HG02623 (cell line): ENCODE data around the gene NDUFS6.

Source experiments
- ATAC-seq: cut with Tn5 transposase; IDR thresholded peaks from one replicate; pipeline ENCODE4 v1.9.1; 2021; ENCODE audit warnings: moderate library complexity; ENCODE audit not compliant: unreplicated experiment

The NDUFS6 gene

DNA sequence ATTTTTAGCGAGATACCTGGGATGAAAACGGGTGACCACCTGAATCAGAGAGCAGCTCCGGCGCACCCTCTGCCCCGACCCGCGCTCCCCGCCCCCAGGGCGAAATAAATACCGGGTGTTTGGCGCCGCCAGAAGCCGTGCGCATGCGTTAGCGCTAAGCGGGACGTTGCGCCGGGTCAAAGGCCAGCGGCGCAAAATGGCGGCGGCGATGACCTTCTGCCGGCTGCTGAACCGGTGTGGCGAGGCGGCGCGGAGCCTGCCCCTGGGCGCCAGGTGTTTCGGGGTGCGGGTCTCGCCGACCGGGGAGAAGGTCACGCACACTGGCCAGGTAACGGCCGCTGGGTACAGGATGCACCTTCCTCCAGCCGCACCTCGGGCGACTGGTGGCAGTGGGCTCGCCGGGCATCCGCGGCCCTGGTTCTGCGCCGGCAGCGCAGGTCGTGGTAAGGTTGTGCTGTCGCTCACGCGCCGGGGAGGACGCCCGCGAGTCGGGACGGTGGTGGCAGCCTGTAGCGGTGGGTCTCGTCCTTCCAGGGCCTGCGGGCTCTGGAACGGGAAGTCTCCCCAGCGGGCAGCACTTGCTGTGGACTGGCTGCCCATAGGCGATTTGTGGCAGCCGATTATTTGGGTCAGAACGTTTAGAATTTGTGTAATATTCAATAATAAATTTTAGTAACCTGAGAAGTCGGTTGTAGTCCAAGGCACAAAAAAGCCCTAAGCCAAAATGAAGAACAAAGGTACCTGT, at the start of gene NDUFS6:
TSS of gene NDUFS6 (plus strand) at position 186 of the 745 bp plus-strand sequence. CDS start at position 197, 11 bp downstream.
- ATAC-seq: peak; percentile 51

DNA sequence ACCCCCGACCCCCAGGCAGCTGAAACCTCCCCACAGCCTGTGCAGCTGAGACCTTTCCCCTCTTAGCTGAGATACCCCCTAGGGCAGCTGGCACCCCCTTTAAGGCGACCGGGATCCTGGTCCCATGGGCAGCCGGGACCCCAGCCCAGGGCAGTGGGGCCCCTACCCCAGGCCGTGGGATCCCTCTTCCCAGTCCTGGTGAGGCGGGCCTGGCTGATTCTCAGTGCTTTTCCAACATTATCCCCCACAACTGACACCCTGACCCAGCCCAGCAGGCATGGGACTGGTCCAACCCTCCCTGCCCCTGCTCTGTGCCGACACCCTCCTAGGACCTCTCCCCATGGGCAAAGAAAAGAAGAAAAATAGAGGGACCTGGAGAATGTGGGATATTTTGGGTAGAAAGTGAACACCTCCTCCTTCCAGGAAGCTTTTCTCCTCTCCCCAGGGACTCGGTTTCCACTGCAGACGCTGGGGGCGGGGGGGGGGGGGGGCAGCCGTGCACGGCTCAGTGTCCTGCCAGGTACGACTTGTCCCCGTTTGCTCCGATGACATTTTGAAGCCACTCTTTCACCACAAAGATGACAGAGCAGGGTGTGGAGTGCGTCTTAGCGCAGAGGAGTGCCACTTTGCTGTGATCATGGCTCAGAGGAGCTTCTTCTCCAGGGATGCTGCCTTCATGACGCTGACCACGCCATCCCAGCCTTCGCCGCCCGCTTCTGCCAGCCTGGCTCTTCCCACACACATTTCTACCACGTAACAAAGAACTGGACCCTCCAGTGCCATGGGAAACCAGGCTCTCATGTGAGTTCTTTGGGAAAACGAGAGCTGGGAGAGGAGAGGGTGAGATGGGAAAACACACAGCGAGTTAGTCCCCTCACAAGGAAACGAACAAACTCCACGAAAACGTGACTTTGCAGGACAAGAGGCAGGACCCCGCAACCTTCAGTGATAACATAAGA, 49.1 kb upstream of the NDUFS6 start:
- ATAC-seq: no peak

DNA sequence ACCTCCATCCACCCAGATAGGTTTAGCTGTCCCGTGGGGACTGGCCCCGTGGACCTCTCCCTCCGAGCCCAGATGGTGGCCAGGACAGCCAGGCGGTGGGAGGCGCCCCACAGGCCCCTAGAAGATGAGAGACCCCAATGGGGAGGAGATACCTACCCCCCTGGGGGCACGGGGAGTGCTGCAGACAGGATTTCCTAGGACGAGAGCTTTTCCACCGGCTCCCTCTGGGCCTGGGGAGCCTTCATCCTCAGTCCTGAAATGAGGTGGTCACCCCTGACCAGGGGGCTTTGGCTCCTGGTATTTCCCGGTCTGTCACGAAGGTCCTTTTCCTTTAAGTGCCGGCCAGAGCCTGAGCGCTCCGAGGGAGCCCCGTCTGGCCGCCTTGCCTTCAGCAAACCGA, 48.3 kb upstream of the NDUFS6 start:
- ATAC-seq: no peak

DNA sequence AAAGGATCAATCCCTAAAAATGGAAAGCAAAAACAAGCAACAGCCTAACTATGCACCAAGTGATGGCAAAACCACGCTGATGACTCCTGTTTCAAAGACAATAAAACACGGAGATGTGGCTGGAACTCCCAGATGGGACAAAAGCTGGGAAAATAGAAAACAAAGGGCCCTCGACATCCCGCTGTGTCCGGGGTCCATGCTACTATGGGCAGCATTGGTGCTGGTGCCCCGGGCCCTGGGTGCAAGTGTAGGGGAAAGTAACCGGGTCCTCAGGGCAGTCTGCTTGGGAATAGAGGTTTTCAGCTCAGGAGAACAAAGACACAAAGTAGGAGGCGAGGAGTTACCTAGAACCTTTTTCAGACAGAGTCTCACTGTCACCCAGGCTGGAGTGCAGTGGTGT, 47.7 kb upstream of the NDUFS6 start:
- ATAC-seq: no peak

DNA sequence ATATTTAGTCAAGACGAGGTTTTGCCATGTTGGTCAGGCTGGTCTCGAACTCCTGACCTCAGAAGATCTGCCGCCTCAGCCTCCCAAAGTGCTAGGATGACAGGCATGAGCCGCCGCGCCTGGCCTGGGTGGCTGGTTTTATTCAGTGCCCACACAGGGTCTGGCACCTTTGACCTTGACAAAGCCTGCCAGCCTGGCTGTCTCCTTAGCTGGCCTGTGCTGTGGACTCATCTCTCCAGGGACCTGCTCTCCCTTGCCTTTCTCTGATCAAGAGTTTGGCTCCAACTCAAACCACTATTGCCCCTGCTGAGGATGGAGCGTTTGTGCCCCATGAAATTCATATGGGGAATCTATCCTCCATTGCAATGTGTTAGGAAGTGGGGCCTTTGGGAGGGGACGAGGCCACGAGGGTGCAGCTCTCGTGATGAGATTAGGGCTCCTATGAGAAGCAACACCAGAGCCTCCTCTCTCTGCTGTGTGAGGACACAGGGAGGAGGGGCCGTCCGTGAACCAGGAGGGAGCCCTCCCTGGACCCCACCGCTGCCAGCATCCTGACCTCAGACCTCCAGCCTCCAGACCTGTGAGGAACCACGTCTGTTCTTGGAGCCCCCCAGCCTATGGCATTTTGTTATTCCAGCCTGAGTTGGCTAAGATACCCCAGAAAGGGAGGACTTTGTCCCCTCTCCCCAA, 46.5 kb upstream of the NDUFS6 start:
- ATAC-seq: no peak

DNA sequence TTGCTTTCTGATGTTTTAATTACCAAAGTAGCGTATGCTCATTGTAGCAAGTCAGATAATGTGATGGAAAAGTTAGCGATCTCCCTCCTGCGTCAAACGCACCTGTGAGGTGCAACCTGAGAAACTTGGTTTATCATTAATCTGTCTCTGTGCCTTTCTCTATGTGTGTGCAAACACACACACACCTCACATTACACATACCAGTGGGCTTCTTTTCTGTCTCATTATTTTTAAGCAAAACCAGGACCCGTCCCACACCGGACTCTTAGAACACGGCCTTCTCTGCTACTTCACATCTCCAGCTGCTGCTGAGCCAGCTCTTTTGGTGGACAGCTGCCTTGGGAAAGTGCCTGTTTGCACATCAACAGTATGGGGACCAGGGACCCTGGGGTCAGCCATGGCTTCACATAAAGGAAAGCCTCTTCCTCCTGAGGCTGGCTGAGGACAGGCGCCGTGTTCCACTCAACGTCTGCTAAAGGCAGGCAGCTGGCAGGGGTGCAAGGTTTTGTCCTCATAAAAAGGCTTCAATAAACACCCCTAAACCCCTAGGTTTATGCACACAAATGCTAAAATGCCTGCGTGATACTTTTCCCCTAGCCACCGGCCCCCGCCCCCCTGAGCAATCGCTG, 45.8 kb upstream of the NDUFS6 start:
- no peak for ATAC-seq

DNA sequence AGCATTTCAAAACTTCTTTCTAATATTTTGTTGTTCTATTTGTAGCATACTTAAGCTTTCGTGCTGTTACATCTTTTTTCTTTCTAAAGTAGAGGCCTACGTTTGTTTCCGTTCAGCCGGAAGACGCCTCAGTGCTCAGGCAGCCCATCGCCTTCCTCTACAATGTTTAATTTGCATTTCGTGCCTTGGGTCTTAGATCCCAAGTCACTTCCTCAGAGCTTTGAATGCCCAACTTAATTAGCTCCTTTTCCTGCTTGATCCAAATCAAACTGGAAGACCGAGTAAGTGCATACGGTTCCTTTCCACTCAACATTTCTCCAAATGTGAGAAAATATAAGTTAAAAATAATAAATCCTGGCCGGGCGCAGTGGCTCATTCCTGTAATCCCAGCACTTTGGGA, 44.7 kb upstream of the NDUFS6 start:
- ATAC-seq: no peak

DNA sequence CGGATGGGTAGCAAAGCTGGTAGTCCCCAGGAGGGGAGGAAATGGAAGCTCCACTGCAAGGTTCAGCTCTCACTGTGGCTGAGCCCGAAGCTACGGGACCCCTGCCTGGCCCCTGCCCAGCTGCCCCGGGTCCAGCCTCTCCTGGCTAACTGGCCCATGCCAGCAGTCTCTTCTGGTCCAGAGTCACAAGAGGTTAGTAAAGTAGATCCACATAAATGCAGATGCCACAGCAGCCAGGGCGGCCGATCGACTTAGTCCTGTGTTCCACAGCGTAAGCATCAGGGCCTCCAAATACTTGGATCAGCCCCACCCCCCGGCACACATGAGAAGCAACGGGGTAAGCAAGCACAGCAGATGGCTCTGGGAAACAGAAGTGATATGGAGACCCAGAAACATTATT, 43.7 kb upstream of the NDUFS6 start:
- no peak for ATAC-seq

DNA sequence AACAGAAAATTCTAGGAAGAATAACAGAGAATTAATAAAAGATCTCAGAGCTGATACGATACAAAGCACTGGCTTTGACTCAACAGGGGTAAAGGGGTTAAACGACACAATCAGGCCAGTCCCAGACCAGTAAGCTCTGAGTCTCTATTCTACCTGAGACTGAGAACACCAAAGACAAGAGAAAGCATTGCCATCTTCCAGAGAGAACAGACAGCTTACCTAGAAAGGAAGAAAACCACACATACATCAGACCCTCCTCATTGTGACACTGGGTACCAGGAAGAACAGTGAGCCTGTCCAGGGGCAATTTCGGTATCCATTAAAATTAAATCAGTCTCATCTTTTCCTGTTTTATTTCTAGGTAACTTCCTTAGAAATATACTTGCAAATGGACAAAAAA, 42.6 kb upstream of the NDUFS6 start:
- ATAC-seq: no peak

DNA sequence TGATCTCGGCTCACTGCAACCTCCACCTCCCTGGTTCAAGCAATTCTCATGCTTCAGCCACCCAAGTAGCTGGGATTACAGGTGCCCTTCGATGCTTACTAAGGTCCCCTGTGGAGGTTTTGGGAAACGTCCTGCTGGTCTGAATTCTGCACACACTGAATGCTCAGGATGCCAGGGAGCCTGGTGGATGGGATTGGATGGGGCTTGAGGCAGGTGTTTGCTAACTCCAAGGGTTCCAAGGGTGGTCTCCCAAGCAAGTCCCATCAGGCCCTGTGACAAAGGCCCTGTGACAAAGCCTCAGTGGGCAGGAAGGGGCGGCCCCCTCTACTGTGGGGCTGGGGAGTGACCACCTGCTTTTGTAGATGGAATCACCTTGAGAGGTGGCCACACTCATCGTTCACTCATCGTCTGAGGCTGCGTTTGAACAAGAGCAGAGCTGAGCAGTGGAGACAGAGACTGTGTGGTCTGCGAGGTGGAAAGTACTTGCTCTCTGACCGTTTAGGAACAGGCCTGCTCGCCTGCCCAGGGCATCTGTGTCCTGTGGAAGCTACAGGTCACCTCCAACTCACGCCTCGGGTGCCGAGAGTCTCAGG, 41.7 kb upstream of the NDUFS6 start:
- ATAC-seq: no peak

DNA sequence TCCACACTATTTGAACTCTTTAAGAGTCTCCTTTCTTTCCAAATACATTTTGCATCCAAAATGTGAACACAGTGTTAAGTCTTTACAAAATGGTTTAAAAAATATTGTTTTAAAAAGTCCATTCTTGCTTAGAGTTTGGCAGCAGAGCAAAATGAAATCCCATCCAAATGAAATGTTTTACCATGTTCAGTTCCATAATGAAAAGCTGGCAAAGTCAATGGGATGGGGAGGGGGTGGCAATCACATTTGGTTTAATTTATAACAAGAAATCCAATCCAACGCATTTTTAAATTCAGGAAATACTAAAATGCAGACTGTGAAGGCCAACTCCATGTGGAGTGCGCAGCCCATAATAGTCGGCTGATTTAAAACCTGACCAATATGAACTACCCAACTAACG, 41.0 kb upstream of the NDUFS6 start:
- ATAC-seq: no peak

DNA sequence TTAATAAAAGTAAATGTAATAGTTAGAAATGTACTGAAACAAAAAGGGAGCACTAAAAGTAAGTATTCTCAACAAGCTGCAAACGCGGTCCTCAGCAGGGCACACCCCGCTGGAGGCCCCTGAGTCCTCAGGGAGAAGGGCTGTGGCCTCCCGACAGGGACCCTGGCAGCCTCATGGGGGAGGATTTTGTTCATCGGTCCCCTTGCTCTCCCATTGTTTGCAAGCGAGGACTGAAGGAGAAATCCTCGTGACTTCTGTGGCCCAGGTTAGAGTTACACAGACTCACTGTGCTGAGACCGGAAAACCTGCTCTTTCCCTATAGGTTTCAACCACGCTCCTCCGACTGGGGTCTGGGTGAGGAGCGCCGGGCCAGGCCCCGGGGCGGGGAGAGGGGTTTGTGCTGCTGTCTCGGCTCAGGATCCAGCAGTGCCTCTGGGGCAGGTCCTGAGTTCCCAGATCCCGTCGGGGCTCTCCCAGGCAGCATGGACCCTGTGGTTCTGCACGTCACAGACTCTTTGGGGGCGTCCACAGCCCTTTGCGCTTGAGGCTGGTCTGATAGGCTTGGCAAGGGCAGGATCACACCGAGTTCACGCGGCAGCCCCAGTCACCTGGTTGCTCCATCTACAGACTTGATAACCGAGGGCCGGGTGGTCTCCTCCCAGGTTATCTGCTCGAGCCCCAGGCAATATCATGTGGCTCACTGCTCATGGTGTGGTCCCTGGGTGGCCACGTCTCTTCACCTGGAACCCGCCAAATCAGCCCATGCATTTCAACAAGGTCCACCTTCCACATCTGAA, 40.4 kb upstream of the NDUFS6 start:
- no peak for ATAC-seq

DNA sequence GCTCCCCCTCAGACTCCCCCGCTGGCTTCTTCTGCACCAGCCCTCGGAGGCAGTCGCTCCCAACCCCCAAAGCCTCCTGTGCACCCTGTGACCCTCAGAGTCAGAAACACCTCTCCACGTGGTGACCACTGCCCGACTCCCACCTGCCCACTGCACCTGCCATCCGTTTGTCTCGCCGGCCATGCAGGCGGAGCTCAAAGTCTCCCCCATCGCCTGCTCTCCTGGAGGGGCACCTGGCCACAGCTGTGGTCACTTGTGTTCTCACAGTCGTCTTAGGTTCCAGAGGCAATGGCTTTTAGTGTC, 39.8 kb upstream of the NDUFS6 start:
- no peak for ATAC-seq

DNA sequence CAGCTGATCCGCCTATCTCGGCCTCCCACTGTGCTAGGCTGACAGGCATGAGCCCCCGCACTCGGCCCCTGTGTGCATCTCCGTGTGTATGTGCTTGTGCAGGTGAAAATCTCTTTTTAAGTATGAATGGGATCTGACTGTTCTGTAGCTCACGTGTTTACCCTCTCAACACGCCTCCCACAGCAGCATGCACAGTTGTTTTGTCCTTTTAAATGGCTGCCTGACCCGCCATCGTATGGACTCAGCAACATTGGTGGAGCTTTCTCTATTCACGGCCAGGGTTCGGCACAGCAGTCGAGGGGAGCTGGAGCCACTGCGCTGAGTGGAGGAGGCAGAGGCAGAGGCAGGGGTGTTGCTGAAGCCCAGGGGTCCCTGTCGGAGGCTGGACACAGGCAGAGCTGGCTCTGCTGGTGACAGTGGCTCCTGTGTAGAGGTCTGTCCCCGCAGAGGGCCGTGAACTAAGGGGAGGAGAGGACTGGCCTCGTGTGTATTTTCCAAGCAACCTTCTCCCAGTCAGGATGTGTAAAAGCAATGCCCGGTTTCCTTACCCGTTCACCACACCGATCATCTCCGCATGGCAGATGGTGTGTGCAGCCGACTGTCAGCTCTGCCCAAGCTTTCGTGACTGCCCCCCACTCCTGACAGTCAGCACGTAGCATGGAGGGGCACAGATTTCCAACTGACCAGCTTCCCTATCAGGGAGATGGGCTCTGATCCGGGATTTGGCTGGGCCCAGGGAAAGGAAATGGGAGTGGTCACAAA, 38.9 kb upstream of the NDUFS6 start:
- no peak for ATAC-seq

DNA sequence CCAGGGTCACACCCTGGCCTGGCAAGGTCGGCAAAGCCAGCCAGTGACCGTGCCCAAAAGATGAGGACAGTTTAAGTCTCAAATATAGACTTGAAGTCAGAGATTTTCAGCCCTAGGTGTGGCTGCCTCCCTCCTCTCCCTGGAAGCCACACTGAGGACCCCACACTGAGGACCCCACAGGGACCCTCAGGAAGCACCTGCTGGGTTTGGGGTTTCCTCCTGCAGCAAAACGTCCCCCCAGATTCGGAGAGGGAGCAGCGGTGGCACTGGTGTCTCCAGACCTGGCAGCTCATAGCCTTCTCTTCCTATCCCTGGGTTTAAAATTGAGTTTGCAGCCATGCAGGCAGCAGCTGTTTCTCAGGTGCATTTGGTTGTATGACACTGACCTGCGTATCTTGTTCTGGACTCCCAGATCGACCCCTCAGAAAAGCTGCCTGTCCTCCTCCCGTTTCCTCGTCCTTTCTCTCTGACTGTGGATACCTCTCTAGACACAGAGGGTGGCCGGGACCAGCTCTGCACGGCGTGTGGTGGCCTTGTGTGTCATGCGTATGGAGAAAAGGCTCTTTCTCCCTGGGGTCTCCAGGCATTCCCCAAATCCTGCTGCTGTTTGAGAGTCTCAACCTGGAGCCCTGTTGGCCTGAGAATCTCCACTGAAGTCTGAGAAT, 38.2 kb upstream of the NDUFS6 start:
- no peak for ATAC-seq

DNA sequence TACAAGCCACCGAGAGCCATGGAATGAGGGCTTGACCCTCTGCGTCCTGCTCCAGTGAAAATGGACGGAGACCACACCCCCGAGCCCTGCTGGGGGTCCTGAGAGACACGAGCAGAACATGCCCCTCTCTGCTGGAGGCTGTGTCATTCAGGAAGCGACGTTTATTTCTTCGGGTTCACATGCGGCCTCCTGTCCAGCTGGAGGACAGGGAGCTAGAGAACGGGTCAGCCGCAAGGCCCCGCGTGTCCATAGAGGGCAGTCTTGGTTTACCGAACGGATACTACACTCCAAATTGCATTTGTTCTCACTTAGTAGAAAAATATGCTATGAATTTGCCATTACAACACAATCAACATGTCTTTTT, 37.7 kb upstream of the NDUFS6 start:
- no peak for ATAC-seq

DNA sequence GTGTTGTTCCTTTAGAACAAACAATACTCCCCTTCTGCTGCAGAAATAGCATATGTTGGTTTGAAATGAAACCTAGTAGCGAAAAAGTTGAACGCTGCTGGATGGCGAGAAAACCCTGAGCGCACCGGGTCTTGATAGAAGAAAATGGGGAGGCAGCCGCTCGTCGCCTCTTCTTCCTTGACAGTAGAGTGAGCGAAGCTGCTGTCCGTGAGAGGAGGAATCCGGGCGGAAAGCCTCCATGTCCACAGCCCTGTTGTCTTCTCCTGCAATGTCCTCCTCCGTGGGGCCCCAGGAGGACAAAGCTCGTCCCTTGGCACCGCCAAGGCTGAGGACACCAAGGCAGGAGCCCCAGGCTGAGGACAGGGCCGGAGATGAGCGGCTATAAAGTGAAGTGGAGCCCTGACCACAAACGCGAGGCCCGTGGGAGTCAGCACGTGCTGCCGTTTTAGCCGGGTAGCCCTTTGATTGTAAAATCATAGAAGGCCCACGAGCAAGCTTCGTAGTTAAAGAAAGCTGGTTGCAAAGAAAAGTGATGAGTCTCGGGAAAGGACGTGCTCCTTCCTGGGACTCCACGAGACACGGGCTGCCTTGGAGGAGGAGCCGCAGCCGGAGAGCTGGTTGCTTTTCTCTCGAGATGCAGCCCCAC, 37.1 kb upstream of the NDUFS6 start:
- no peak for ATAC-seq

DNA sequence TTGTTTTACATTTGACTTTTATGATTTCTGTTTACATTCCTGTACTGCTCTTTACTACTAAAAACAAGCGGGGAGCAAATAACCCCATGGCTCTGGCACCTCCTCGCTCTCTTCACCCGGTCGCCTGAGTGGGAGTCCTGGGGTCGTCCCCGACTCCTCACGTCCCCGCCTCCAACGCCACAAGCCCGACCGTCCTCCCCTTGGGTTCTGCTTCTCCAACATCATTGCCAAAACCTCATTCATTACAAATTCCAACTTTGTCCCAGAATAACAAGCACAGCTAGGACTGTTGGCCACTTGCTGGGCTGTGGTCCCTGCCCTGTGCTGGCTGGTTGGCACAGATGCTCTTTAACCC, 36.6 kb upstream of the NDUFS6 start:
- ATAC-seq: no peak
